GM21381 (cell line): ENCODE results near the gene KISS1.
"Not testable (repeated sequence)": the region's sequence is repeated elsewhere in the genome, so short reads cannot be mapped to it uniquely, and the experiment has no call there.

ENCODE experiments used
- ATAC-seq: cut with Tn5 transposase; IDR thresholded peaks from one replicate; pipeline ENCODE4 v1.9.1; 2021; ENCODE audit warnings: mild to moderate bottlenecking, moderate library complexity; ENCODE audit not compliant: unreplicated experiment

KISS1 gene

DNA sequence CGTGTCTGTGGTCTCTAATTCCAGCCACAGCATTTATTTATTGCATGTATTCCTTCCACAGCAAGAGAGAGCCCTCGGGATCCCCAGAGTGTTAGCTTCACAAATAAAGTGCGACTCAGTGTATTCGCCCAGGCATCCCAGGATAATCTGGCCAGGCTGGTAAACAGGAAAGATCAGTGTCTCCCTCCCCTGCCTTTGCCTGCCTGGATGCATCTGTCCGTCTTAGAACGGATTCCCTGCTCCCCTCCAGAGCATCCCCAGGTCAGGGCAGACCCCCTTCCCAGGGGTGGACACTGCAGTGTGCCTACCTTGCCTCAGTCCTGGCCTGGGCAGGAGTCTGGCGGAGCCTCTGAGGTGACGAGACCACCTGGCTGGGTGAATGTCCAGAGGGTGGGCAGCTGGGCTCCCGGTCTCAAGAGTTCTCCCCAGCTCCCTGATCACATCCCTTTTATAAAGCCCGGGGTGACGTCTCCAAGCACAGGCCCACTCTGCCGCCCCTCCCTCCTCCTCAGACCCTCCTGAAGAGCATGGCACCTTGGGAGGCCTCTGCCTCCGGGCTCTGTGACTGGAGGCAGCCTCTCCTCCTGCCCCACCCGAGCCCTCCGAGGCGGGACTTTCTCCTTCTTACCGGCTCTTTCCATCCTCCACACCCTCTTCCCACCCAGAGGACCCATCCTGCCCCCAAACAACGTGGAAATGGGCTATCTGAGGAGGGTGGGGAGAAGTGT, at the start of gene KISS1:
KISS1 (minus strand) TSS at position 424 of the 728 bp plus-strand sequence. CDS start 3,615 bp downstream, outside the sequence.
- ATAC-seq = no peak

- no peak for ATAC-seq
These were observed 46.6 kb upstream of the KISS1 start for GRCh38 chr1:204242920-204243319.

GRCh38 chr1:204241914-204242313, 45.6 kb upstream of the KISS1 start:
- no peak for ATAC-seq

DNA sequence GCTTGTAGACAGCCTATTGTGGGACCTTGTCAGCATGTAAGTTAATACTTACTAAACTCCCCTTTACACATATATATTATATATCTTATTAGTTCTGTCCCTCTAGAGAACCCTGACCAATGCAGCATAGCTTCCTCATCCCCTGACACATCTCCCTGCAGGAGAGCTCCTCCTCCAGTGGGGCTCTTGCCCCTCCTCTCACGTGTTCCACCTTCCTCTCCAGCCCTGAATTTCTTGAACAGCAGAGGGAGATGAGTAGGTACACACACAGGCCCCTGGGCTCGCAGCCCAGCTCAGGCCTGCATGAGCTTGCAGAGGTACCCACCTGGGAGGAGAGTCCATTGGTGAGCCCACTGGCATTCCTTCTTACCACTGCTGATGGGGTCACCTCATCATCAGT, 44.8 kb upstream of the KISS1 start:
- ATAC-seq = no peak

GRCh38 chr1:204240233-204240632, 43.9 kb upstream of the KISS1 start:
- ATAC-seq = no peak

DNA sequence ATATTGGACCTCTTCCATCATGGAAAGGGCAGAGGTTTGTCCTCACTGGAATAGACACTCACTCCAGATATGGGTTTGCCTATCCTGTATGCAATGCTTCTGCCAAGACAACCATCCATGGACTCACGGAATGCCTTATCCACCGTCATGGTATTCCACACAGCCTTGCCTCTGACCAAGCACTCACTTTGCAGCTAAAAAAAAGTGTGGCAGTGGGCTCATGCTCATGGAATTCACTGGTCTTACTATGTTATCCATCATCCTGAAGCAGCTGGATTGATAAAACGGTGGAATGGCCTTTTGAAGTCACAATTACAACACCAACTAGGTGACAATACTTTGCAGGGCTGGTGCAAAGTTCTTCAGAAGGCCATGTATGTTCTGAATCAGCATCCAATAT, 43.1 kb upstream of the KISS1 start:
- ATAC-seq = not testable (repeated sequence)

GRCh38 chr1:204238520-204238919, 42.2 kb upstream of the KISS1 start:
- not testable (repeated sequence) for ATAC-seq

DNA sequence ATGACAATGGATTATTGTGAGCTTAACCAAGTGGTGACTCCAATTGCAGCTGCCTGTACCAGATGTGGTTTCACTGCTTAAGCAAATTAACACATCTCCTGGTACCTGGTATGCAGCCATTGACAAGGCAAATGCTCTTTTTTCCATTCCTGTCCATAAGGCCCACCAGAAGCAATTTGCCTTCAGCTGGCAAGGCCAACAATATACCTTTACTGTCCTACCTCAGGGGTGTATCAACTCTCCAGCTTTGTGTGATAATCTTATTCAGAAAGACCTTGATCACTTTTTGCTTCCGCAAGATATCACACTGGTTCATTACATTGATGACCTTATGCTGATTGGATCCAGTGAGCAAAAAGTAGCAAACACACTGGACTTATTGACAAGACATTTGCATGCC, 41.2 kb upstream of the KISS1 start:
- not testable (repeated sequence) for ATAC-seq

- ATAC-seq = no peak
These were observed 36.2 kb upstream of the KISS1 start for GRCh38 chr1:204232526-204232925.

DNA sequence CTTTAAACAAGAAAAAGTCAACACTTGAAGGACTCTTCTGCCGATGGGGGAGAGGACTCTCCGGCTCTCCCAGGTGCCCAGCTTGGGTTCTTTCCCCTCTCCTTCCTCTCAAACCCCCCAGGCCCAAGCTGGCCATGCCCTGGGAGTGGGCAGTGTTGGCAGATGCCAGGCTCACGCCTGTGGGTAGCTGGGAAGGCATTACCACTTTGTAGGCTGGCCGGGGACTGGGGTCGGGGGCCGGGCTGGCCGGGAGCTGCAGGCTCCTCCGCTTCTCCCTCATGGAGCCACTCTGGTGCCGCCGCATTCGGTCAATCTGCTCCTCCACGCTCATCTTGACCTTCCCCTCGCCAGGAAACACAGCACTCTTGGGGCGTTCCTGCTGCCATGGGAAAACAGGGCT, 33.9 kb upstream of the KISS1 start:
- ATAC-seq = no peak

DNA sequence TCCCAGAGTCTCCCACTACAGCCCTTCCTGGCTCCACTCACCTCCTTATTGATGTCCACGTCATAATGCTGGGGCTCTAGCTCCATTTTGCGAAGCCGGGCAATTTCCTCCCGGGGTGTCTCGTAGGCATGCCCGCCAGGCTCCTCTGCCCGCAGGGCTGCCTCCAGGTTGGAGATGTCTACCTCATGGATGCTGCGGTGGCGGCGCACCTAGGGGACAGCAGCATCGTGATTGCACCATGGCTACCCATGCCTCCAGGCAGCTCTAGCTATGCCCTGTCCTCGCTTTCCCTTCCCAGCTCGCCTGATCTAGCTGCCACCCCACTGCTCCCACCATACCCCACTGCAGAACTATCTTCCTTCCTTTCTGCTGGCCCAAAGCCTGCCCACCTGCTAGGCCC, 32.6 kb upstream of the KISS1 start:
- no peak for ATAC-seq

GRCh38 chr1:204227996-204228785, 31.9 kb upstream of the KISS1 start:
- no peak for ATAC-seq

- no peak for ATAC-seq
These were observed 31.1 kb upstream of the KISS1 start for GRCh38 chr1:204227351-204227750.

DNA sequence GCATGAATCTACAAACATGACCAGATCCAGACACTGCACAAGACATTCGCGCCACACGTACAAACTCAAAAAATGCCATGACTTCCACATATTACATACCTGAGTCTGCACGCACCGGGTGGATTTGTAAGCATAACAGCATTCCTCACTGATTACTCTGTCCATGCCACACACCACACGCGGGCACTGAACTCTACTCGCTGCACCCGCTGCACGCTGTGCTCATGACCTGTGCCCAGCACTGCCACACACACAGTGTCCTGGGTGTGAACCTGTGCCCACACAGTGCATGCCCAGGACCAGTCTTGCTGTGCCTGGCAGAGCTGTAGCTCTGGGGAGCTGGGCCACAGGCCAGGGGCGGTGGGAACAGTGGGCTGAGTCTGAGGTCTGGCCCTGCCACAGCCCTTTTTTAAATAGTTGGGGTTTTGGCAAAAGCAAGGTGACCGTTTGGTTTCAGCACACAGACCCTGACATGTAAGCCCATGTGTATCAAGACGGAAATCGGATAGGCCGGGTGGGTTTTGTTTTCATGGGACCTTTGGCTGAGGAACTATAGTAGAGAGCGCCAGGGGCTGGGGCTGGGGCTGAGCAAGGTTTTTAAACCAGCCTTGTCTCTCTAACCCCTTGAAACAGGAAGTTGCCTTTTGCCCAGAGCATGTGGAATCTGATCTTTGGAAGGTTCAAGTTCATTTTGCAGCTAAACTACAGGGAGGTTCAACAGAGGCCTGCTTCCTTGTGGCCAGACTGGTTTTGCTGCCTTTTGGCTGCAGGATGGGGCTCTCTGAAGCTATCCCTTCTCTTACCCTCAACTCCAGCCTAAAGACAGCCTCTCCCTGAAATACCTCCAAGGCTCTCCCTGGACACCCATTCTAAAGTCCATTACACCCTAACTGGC, 29.8 kb upstream of the KISS1 start:
- ATAC-seq = no peak

- no peak for ATAC-seq
These were observed 28.4 kb upstream of the KISS1 start for GRCh38 chr1:204224655-204225054.

DNA sequence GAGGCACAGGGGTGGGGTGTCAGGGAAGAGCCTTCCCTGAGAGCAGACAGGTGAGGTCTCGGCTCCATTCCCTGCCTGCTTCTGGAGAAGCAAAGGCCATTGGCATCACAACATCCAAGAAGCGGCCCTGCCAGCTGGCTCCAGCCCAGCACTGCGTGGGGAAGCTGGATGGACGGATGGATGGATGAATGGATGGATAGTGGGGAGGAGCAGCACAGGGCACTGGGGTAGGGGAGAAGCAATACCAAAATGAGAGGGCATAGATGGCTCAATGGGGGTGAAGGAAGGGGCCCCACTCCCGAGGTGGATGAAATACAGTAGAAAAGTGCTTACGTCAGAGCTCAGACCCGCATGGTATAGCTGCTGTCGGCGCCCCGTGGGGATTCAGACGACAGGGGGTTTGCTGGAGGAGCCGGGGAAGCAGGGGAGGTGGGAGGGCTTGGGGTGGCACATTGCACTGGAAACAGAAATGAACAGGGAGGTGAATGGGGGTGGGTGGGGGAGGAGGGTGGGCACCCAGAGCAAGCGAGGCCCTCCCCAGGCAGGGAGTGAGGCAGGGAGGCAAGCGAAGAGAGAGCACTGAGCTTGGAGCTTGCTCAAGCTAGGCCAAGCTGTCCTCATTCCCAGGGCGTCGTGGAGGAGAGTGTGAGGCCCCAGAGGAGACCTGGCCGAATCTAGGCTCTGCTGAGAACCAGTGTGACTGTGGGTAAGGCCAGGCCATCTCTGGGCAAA, 27.0 kb upstream of the KISS1 start:
- no peak for ATAC-seq

DNA sequence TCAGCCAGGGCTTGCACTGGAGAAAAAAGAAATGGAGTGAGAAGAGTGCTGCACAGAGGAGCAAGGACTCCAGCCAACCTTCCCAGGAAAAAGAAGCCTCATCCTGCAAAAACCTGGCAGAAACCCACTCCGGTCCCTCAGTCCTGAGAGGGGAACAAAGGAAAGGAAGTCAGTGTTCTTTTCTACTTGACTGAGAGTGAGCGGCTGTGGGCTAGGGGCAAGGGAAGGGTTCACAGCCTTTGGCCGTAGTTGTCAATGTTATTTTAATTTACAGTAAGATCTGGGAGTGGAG, 26.4 kb upstream of the KISS1 start:
- ATAC-seq = no peak

DNA sequence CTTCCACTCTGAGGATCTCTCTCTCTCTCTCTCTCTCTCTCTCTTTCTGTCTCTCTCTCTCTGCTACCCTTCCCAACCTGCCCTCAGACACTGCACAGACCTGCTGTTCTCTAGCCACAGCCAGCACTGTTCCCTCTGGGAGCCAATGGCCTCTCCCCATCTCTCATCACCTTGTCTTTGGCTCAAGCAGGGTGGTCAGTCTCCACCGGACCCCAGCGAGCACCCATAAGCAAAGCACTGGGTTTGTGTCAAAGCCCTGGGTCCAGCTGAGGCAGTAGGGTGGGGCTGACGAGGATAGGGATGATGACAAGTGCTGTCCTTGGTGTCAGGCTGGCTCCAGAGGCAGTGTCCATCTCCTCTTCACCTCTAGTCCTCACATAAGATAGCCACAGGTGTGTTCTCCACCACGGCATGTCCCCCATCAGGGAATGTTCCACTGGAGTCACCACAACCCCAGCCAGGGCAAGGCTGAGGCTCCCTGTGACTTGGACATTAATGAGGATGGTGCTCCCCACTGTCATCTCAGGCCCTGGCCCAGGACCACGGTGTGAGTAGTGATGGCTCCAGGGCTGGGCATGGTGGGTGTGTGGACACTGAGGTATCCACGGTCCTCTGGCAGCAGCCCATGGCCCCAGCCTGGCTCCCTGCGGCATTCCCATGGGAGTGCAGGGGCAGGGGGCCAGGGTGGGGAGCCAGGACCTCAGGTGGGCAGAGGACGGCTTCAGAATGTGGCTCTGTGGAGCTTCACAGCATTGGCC, 25.9 kb upstream of the KISS1 start:
- ATAC-seq = no peak

DNA sequence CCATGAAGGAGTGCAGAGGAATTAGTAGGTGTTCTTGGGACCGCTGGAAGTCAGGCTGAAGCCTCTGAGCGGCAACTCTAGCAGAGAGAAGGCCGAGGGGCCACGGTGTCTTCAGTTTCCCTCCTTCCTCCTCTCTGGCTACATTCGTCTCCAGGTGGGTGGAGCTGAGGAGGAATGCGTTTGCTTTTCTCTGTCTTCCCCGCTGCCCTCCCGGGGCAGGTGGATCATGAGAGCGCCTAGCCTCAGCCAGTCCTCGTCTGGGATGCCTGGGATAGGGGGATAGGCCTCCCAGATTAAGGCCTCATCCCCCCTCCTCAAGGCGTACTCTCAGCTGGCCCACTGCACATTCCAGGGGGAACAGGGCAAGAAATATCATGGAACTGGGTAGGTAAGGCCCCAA, 25.0 kb upstream of the KISS1 start:
- ATAC-seq = no peak

DNA sequence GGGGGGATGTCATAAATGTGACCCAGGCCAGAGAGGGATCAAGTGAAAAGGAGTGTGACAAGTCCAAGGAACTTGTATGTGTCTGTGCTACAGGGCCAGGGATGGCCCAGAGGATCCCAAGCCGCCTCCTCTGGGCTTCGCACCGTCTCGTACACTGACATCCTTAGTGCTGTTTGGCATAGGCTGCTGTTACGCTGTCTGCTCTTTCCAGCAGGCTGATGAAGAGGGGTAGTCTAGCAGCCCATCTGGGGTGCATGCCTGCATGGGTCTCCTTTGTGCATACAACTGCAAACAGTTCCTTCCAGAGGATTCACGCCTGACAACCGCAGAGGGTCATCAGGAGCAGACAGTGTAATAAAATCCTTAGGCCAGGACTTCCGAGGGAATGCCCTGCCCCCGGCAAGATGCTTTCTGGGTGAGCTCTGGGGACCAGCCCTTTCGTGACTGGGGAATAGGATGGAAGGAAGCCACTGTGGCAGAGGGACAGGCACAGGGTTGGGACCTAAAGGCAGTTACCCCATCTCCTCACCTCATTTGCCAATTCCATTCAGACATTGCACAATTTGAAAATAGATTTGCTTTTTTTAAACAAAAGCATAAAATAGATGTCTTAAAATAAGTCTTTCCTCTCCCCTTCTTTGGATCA, 23.8 kb upstream of the KISS1 start:
- no peak for ATAC-seq
